HEK293T (cell line): Measurements from ENCODE around the gene RPL31.

Source experiments
- CTCF ChIA-PET: fragments of 350-600 bp; formaldehyde crosslinking; extraction: SDS; loops from one replicate; lab custom pipeline; 2021; ENCODE audit warnings: antibody characterized with exemption, inconsistent platforms; lab: Yijun Ruan, JAX
- POLR2A ChIA-PET: fragments of 350-600 bp; formaldehyde crosslinking; extraction: SDS; loops from one replicate; lab custom pipeline; 2020; ENCODE audit warnings: antibody characterized with exemption, inconsistent platforms; lab: Yijun Ruan, JAX
- DNase-seq: peaks from one replicate; pipeline ENCODE4 v3.0.0; 2012; ENCODE audit warnings: mixed read lengths; ENCODE audit errors: extremely low spot score
- ARNT ChIP-seq: fragments of 450-650 bp; IDR thresholded peaks from 2 replicates; pipeline ENCODE4 v1.6.1; 2017; ENCODE audit warnings: mild to moderate bottlenecking
- BHLHE40 ChIP-seq: fragments of 450-650 bp; IDR thresholded peaks from 2 replicates; pipeline ENCODE4 v1.6.1; 2016; ENCODE audit warnings: mild to moderate bottlenecking, moderate library complexity, borderline replicate concordance
- CTBP1 ChIP-seq: fragments of 450-650 bp; IDR thresholded peaks from 2 replicates; pipeline ENCODE4 v1.6.1; 2016; ENCODE audit warnings: borderline replicate concordance
- ELF4 ChIP-seq: fragments of 450-650 bp; IDR thresholded peaks from 2 replicates; pipeline ENCODE4 v1.6.1; 2017; ENCODE audit warnings: antibody characterized with exemption
- FOXA1 ChIP-seq: fragments of 450-650 bp; IDR thresholded peaks from 2 replicates; pipeline ENCODE4 v1.6.1; 2016; ENCODE audit warnings: mild to moderate bottlenecking
- FOXK2 ChIP-seq: fragments of 450-650 bp; IDR thresholded peaks from 2 replicates; pipeline ENCODE4 v1.6.1; 2016; ENCODE audit warnings: mild to moderate bottlenecking
- FOXM1 ChIP-seq: fragments of 450-650 bp; IDR thresholded peaks from 2 replicates; pipeline ENCODE4 v1.6.1; 2017; ENCODE audit warnings: mild to moderate bottlenecking, borderline replicate concordance
- HDGF ChIP-seq: fragments of 450-650 bp; IDR thresholded peaks from 2 replicates; pipeline ENCODE4 v1.6.1; 2017; ENCODE audit warnings: antibody characterized with exemption, borderline replicate concordance
- L3MBTL2 ChIP-seq: fragments of 450-650 bp; conservative IDR thresholded peaks from 2 replicates; pipeline ENCODE4 v1.6.1; 2016; ENCODE audit warnings: mild to moderate bottlenecking
- LEF1 ChIP-seq: fragments of 450-650 bp; IDR thresholded peaks from 2 replicates; pipeline ENCODE4 v1.6.1; 2017; ENCODE audit warnings: mild to moderate bottlenecking, borderline replicate concordance
- NFRKB ChIP-seq: fragments of 450-650 bp; IDR thresholded peaks from 2 replicates; pipeline ENCODE4 v1.6.1; 2016; ENCODE audit warnings: mild to moderate bottlenecking, moderate library complexity
- PKNOX1 ChIP-seq: fragments of 450-650 bp; IDR thresholded peaks from 2 replicates; pipeline ENCODE4 v1.6.1; 2016
- SP1 ChIP-seq: fragments of 450-650 bp; IDR thresholded peaks from 2 replicates; pipeline ENCODE4 v1.6.1; 2017
- SUZ12 ChIP-seq: fragments of 450-650 bp; IDR thresholded peaks from 2 replicates; pipeline ENCODE4 v1.6.1; 2016; ENCODE audit warnings: mild to moderate bottlenecking
- TARDBP ChIP-seq: fragments of 450-650 bp; IDR thresholded peaks from 2 replicates; pipeline ENCODE4 v1.6.1; 2016
- ZNF384 ChIP-seq: fragments of 450-650 bp; IDR thresholded peaks from 2 replicates; pipeline ENCODE4 v1.6.1; 2016

Gene RPL31

GRCh38 chr2:100974712-100975520 lies 27.2 kb upstream of the RPL31 start:
- no peak for TF ChIP-seq FOXK2
- TF ChIP-seq FOXM1: no peak
- TF ChIP-seq TARDBP: no peak
- ChIA-PET CTCF (no interaction called here), POLR2A (no interaction called here)
- DNase-seq: no peak

GRCh38 chr2:100975521-100975785 lies 26.6 kb upstream of the RPL31 start:
- ChIA-PET CTCF (no interaction called here), POLR2A (no interaction called here)
- DNase-seq: no peak
- TF ChIP-seq L3MBTL2: no peak
- no peak for TF ChIP-seq ELF4
- TF ChIP-seq CTBP1: no peak
- TF ChIP-seq HDGF: no peak
- no peak for TF ChIP-seq TARDBP
- TF ChIP-seq PKNOX1: no peak
- no peak for TF ChIP-seq SUZ12
- no peak for TF ChIP-seq SP1
- no peak for TF ChIP-seq ZNF384
- no peak for TF ChIP-seq BHLHE40
- TF ChIP-seq LEF1: no peak
- TF ChIP-seq NFRKB: no peak
- no peak for TF ChIP-seq ARNT
- no peak for TF ChIP-seq FOXM1

- ChIA-PET POLR2A (no interaction called here), CTCF (interaction anchor here (1.0 kb wide), 1 partner anchor 164 kb away, joined by 10 read pairs; no protein-coding TSS in a partner anchor)
- TF ChIP-seq NFRKB: no peak
- TF ChIP-seq LEF1: no peak
- TF ChIP-seq PKNOX1: no peak
- no peak for TF ChIP-seq ELF4
- no peak for TF ChIP-seq TARDBP
- TF ChIP-seq ARNT: no peak
- no peak for TF ChIP-seq ZNF384
- no peak for TF ChIP-seq BHLHE40
- TF ChIP-seq SUZ12: no peak
- TF ChIP-seq SP1: no peak
- DNase-seq: no peak
Observed at GRCh38 chr2:100976061-100976460, 26.0 kb upstream of the RPL31 start.

- CTCF ChIA-PET: interaction anchor here (1.0 kb wide), 1 partner anchor 165 kb away, joined by 10 read pairs; no protein-coding TSS in a partner anchor
- POLR2A ChIA-PET: interaction anchor here (1.3 kb wide), 1 partner anchor 25 kb away, joined by 3 read pairs; no protein-coding TSS in a partner anchor
- DNase-seq: no peak
- TF ChIP-seq FOXM1 (no peak), ZNF384 (no peak), CTBP1 (no peak), SUZ12 (no peak), TARDBP (no peak), FOXA1 (no peak)
Observed at GRCh38 chr2:100976645-100977391, 25.3 kb upstream of the RPL31 start.

- POLR2A ChIA-PET: interaction anchor here (1.3 kb wide), 1 partner anchor 24 kb away, joined by 3 read pairs; no protein-coding TSS in a partner anchor
- no peak for DNase-seq
- TF ChIP-seq ELF4: no peak
- no peak for TF ChIP-seq FOXA1
- TF ChIP-seq SP1: no peak
- no peak for TF ChIP-seq NFRKB
- no peak for TF ChIP-seq L3MBTL2
- no peak for TF ChIP-seq TARDBP
- TF ChIP-seq FOXK2: no peak
- no peak for TF ChIP-seq CTBP1
- CTCF ChIA-PET: no interaction called here
Observed at GRCh38 chr2:100977511-100977910, 24.6 kb upstream of the RPL31 start.

- no peak for DNase-seq
- ChIA-PET CTCF (interaction anchor here (0.5 kb wide), 1 partner anchor 1496 kb away, joined by 4 read pairs; no protein-coding TSS in a partner anchor), POLR2A (no interaction called here)
- no peak for TF ChIP-seq SP1
- no peak for TF ChIP-seq TARDBP
- TF ChIP-seq FOXM1: no peak
- no peak for TF ChIP-seq ELF4
- TF ChIP-seq HDGF: no peak
- TF ChIP-seq PKNOX1: no peak
- TF ChIP-seq L3MBTL2: no peak
Observed at GRCh38 chr2:100978582-100979191, 23.4 kb upstream of the RPL31 start.
